DND-41 (cell line): Measurements from ENCODE around the gene OCA2.

Experiments used
- EZH2 ChIP-seq: IDR thresholded peaks from 3 replicates; pipeline ENCODE4 v1.6.1; 2012; ENCODE audit warnings: borderline replicate concordance, low read depth, mild to moderate bottlenecking, moderate library complexity, low read length, inconsistent platforms; ENCODE audit not compliant: severe bottlenecking
- TF ChIP-seq, protein P1 (sequence below): IDR thresholded peaks from 2 replicates; pipeline ENCODE4 v1.5.1; 2012; ENCODE audit warnings: borderline replicate concordance, low read length, moderate library complexity, mild to moderate bottlenecking; ENCODE audit not compliant: poor library complexity, severe bottlenecking; ENCODE audit errors: extremely low read depth

- TF ChIP-seq, protein P1, sequence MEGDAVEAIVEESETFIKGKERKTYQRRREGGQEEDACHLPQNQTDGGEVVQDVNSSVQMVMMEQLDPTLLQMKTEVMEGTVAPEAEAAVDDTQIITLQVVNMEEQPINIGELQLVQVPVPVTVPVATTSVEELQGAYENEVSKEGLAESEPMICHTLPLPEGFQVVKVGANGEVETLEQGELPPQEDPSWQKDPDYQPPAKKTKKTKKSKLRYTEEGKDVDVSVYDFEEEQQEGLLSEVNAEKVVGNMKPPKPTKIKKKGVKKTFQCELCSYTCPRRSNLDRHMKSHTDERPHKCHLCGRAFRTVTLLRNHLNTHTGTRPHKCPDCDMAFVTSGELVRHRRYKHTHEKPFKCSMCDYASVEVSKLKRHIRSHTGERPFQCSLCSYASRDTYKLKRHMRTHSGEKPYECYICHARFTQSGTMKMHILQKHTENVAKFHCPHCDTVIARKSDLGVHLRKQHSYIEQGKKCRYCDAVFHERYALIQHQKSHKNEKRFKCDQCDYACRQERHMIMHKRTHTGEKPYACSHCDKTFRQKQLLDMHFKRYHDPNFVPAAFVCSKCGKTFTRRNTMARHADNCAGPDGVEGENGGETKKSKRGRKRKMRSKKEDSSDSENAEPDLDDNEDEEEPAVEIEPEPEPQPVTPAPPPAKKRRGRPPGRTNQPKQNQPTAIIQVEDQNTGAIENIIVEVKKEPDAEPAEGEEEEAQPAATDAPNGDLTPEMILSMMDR: no peak
- no peak for TF ChIP-seq EZH2
Observed at GRCh38 chr15:27792756-27793264, 306.3 kb downstream of the OCA2 start.
